IMR-90 (cell line): Measurements from ENCODE around the gene ARPP21. TPM values are rescaled to one million over a fixed set of nuclear protein-coding genes. Genes with fewer than 3 reads are reported as not detected.

Experiments used
- ATAC-seq: fragments of 200-7000 bp; cut with Tn5 transposase; 2 replicates; pipeline ENCODE4 v1.9.1; 2020; ENCODE audit warnings: low read depth, mild to moderate bottlenecking, moderate library complexity
- BruUV-seq: library from RNA; stranded (reverse); fragments of 400-500 nt; replicated peaks from 2 replicates; lab custom pipeline; 2021; lab: Mats Ljungman, UMichigan
- CTCF ChIA-PET: fragments of 300-600 bp; formaldehyde crosslinking; extraction: SDS; loops from one replicate; lab custom pipeline; 2021; ENCODE audit warnings: antibody characterized with exemption; lab: Yijun Ruan, JAX
- POLR2A ChIA-PET: fragments of 300-600 bp; sonication (Branson Sonifier 250); formaldehyde crosslinking; loops from one replicate; lab custom pipeline; 2022; ENCODE audit warnings: antibody characterized with exemption; ENCODE audit not compliant: unreplicated experiment; lab: Charles Lee
- DNase-seq: peaks from one replicate; pipeline ENCODE4 v3.0.0; 2013
- H2AFZ ChIP-seq: replicated peaks from 2 replicates; pipeline ENCODE3; 2013; ENCODE audit warnings: low read length, mild to moderate bottlenecking; ENCODE audit not compliant: poor library complexity
- H2AK5ac ChIP-seq: 2 replicates; pipeline ENCODE4 v1.6.1; 2013; ENCODE audit warnings: low read depth, low read length, inconsistent platforms
- H2AK9ac ChIP-seq: replicated peaks from 2 replicates; pipeline ENCODE3; 2013; ENCODE audit warnings: mild to moderate bottlenecking, low read depth, low read length, moderate library complexity; ENCODE audit not compliant: poor library complexity
- H2BK120ac ChIP-seq: 2 replicates; pipeline ENCODE4 v1.6.1; 2013; ENCODE audit warnings: low read depth, low read length, inconsistent platforms
- H2BK15ac ChIP-seq: 3 replicates; pipeline ENCODE4 v1.6.1; 2013; ENCODE audit warnings: low read depth, low read length, inconsistent platforms
- H2BK20ac ChIP-seq: 2 replicates; pipeline ENCODE4 v1.6.1; 2013; ENCODE audit warnings: low read depth, mild to moderate bottlenecking, inconsistent platforms, low read length, moderate library complexity
- H2BK5ac ChIP-seq: 2 replicates; pipeline ENCODE4 v1.6.1; 2013; ENCODE audit warnings: mild to moderate bottlenecking, low read depth, low read length, inconsistent platforms; ENCODE audit not compliant: poor library complexity, severe bottlenecking
- H3K14ac ChIP-seq: replicated peaks from 2 replicates; pipeline ENCODE4 v1.6.1; 2013; ENCODE audit warnings: low read depth, low read length, inconsistent platforms
- H3K18ac ChIP-seq: 2 replicates; pipeline ENCODE4 v1.6.1; 2013; ENCODE audit warnings: low read depth, low read length, control low read depth
- H3K23ac ChIP-seq: 2 replicates; pipeline ENCODE4 v1.6.1; 2013; ENCODE audit warnings: low read depth, low read length, inconsistent platforms
- H3K27ac ChIP-seq: 2 replicates; pipeline ENCODE4 v1.5.1; 2013; ENCODE audit warnings: mild to moderate bottlenecking, control low read depth, low read length; ENCODE audit not compliant: insufficient read depth
- H3K27me3 ChIP-seq: 2 replicates; pipeline ENCODE4 v1.6.1; 2013; ENCODE audit warnings: low read length; ENCODE audit not compliant: control insufficient read depth, insufficient read depth
- H3K36me3 ChIP-seq: 2 replicates; pipeline ENCODE4 v1.6.1; 2013; ENCODE audit warnings: low read length, mixed read lengths; ENCODE audit not compliant: control insufficient read depth, insufficient read depth
- H3K4ac ChIP-seq: 2 replicates; pipeline ENCODE4 v1.6.1; 2013; ENCODE audit warnings: low read depth, low read length, inconsistent platforms
- H3K4me1 ChIP-seq: 2 replicates; pipeline ENCODE4 v1.6.1; 2013; ENCODE audit warnings: low read length, mixed read lengths; ENCODE audit not compliant: control insufficient read depth, insufficient read depth
- H3K4me2 ChIP-seq: 2 replicates; pipeline ENCODE4 v1.6.1; 2013; ENCODE audit warnings: low read depth, mild to moderate bottlenecking, control low read depth, low read length, moderate library complexity
- H3K4me3 ChIP-seq: 2 replicates; pipeline ENCODE4 v1.5.1; 2013; ENCODE audit warnings: low read depth, mild to moderate bottlenecking, control low read depth, low read length, moderate library complexity; ENCODE audit not compliant: insufficient read depth
- H3K56ac ChIP-seq: 2 replicates; pipeline ENCODE4 v1.6.1; 2013; ENCODE audit warnings: low read length, inconsistent platforms; ENCODE audit not compliant: insufficient read depth; ENCODE audit errors: extremely low read depth
- H3K79me1 ChIP-seq, 2 experiments: 2 replicates each; pipeline ENCODE4 v1.6.1; 2013; ENCODE audit warnings: low read length in 2 of 2, inconsistent platforms in 1 of 2, low read depth in 1 of 2
- H3K9ac ChIP-seq: 2 replicates; pipeline ENCODE4 v1.6.1; 2013; ENCODE audit warnings: low read depth, low read length, control low read depth
- H3K9me1 ChIP-seq: 2 replicates; pipeline ENCODE4 v1.6.1; 2013; ENCODE audit warnings: low read length, inconsistent platforms; ENCODE audit not compliant: insufficient read depth
- H3K9me3 ChIP-seq: 2 replicates; pipeline ENCODE4 v1.6.1; 2013; ENCODE audit warnings: low read length; ENCODE audit not compliant: control insufficient read depth, insufficient read depth
- H4K20me1 ChIP-seq: 2 replicates; pipeline ENCODE4 v1.6.1; 2013; ENCODE audit warnings: low read length, inconsistent platforms; ENCODE audit not compliant: insufficient read depth
- H4K5ac ChIP-seq: 2 replicates; pipeline ENCODE4 v1.6.1; 2013; ENCODE audit warnings: mild to moderate bottlenecking, low read depth, low read length, control low read depth
- H4K8ac ChIP-seq, 2 experiments: 2 replicates each; pipeline ENCODE4 v1.6.1; 2013; ENCODE audit warnings: low read depth in 2 of 2, low read length in 2 of 2, control low read depth in 1 of 2, inconsistent platforms in 1 of 2
- H4K91ac ChIP-seq: 2 replicates; pipeline ENCODE4 v1.6.1; 2013; ENCODE audit warnings: low read depth, low read length, inconsistent platforms; ENCODE audit not compliant: insufficient read depth
- CEBPB ChIP-seq: IDR thresholded peaks from 2 replicates; pipeline ENCODE4 v1.6.1; 2012; ENCODE audit warnings: low read depth, low read length, improper control_type of control experiment
- FOS ChIP-seq: fragments of 150-350 bp; IDR thresholded peaks from 2 replicates; pipeline ENCODE4 v1.6.1; 2016; ENCODE audit warnings: low read depth, low read length
- SMC3 ChIP-seq: fragments of 150-350 bp; IDR thresholded peaks from 2 replicates; pipeline ENCODE4 v1.6.1; 2016; ENCODE audit warnings: low read depth, mild to moderate bottlenecking, antibody characterized with exemption, low read length, moderate library complexity
- WGBS, 2 experiments: methylation state at CpG; one replicate each; pipeline versions ENCODE4 v1.1.5 to v1.1.7; 2013; ENCODE audit warnings: missing lambda C conversion rate in 2 of 2; ENCODE audit not compliant: insufficient read length in 1 of 2; ENCODE audit errors: extremely low coverage in 2 of 2; 5-methylcytosine and 5-hydroxymethylcytosine counted together
- dilution Hi-C: fragments of 300-500 bp; cut with HindIII; formaldehyde crosslinking; loops from one replicate; pipeline ENCODE4 v1.14.3; 2018; ENCODE audit warnings: low sequenced_read_pairs; ENCODE audit not compliant: unreplicated experiment
- in situ Hi-C: fragments of 300-500 bp; cut with MboI; formaldehyde crosslinking; loops from 3 replicates; pipeline ENCODE4 v1.14.3; 2019; ENCODE audit warnings: low sequenced_read_pairs, inconsistent platforms, mixed read lengths
- intact Hi-C: fragments of 100-400 bp; cut with micrococcal nuclease; formaldehyde crosslinking; loops from 2 replicates; pipeline ENCODE4 v1.10.0; 2022
- polyA plus RNA-seq, 3 experiments: library from polyadenylated mRNA; depleted of rRNA; stranded (reverse); fragments of >200 nt; gene quantifications; 2 replicates each; pipeline ENCODE4 v1.2.3, GENCODE V29; 2012; ENCODE audit warnings: low replicate concordance in 1 of 3
- total RNA-seq: library from RNA; depleted of rRNA; stranded (reverse); fragments of >200 nt; gene quantifications from 2 replicates; pipeline ENCODE4 v1.2.3, GENCODE V29; 2012
- TF ChIP-seq, protein P1 (sequence below): fragments of 150-350 bp; IDR thresholded peaks from 2 replicates; pipeline ENCODE4 v1.6.1; 2016; ENCODE audit warnings: low read depth, mild to moderate bottlenecking, low read length, moderate library complexity, borderline replicate concordance

The ARPP21 gene
- total and polyA plus RNA-seq, 2 of the 4 experiments (the other 2 are of a cell fraction) = not detected

DNA sequence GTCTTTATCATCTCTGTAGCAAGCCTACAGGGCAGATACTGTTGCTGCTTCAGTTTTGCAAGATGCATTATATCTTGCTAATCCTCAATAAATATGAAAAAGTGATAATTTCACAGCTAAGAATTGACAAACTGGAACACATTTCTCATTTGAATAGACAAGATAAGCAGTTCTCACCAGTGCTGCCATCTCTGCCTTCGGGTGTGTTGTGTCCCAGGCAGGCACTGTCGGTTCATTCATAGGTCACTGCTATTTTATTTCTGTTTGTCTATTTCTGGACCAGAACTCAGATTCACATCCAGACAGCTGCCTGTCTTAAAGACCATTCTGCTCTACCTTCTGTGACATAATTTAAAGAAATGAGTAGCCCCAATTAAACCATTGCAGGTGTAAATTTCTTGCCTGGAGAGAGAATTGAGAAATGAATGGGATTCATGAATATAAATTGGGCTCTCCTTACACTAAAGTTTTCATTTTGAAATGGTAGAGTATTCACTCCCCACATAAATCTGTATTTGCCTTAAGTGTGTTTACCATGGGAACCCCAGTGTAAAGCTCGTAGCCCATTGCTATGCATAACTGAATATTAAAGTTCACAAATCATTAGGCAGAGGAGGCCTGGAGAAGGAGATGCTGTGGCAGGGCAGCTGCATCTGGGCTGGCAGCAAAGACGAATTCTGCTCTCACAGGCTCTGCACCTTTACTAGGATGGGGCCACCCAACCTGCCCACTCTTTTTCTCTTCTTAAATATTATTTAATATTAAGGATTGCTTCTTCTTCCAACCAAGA lies 149.9 kb downstream of the ARPP21 start:
- Histone ChIP-seq H3K9me1 (no peaks in the 10 kb centered on the region), H3K18ac (no peak overlapping the region), H2BK120ac (no peak overlapping the region), H3K4me1 (no peaks in the 10 kb centered on the region), H3K4ac (no peak overlapping the region), H3K27ac (no peak overlapping the region), H3K14ac (no peak overlapping the region), H4K5ac (no peak overlapping the region), H3K9me3 (peaks cover 2% of the 10 kb centered on the region; the same call in 1 of the 2 replicates), H2AFZ (no peak overlapping the region), H3K9ac (no peak overlapping the region), H3K79me1 (no peaks in the 10 kb centered on the region), H2BK5ac (no peak overlapping the region), H4K20me1 (no peaks in the 10 kb centered on the region), H4K8ac (no peak overlapping the region), H3K4me3 (no peak overlapping the region), H3K23ac (no peak overlapping the region), H3K36me3 (no peaks in the 10 kb centered on the region), H3K27me3 (no peaks in the 10 kb centered on the region), H2AK9ac (no peak overlapping the region), H3K4me2 (no peak overlapping the region), H4K91ac (no peak overlapping the region), H2BK15ac (no peak overlapping the region), H3K56ac (no peak overlapping the region), H2BK20ac (no peak overlapping the region), H2AK5ac (no peak overlapping the region)
- no TSS peak for BruUV-seq
- dilution Hi-C loops = no loop called here
- intact Hi-C loops = no loop called here
- ATAC-seq = no peak
- TF ChIP-seq FOS (no peak), CEBPB (no peak), SMC3 (no peak)
- TF ChIP-seq, protein P1, sequence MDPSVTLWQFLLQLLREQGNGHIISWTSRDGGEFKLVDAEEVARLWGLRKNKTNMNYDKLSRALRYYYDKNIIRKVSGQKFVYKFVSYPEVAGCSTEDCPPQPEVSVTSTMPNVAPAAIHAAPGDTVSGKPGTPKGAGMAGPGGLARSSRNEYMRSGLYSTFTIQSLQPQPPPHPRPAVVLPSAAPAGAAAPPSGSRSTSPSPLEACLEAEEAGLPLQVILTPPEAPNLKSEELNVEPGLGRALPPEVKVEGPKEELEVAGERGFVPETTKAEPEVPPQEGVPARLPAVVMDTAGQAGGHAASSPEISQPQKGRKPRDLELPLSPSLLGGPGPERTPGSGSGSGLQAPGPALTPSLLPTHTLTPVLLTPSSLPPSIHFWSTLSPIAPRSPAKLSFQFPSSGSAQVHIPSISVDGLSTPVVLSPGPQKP = no peak
- no CpG with 5 or more reads among the region's 4 CpGs for WGBS, 2 experiments
- in situ Hi-C loops = no loop called here
- ChIA-PET POLR2A (no interaction called here), CTCF (no interaction called here)
- no peak for DNase-seq
